NB4 (cell line): ENCODE results near the gene BCL11A.

ENCODE experiments used
- MYC ChIP-seq: IDR thresholded peaks from 2 replicates; pipeline ENCODE4 v1.6.1; 2011; ENCODE audit warnings: low read depth, low read length
- POLR2A ChIP-seq: IDR thresholded peaks from 2 replicates; pipeline ENCODE4 v1.6.1; 2011; ENCODE audit warnings: mild to moderate bottlenecking; ENCODE audit not compliant: insufficient read length; ENCODE audit errors: extremely low read depth
- TF ChIP-seq, protein P1 (sequence below): IDR thresholded peaks from one replicate; pipeline ENCODE4 v1.5.1; 2012; ENCODE audit warnings: low read depth, low read length

GRCh38 chr2:60567096-60567495, 13.6 kb upstream of the BCL11A start:
- TF ChIP-seq MYC = no peak
- TF ChIP-seq, protein P1, sequence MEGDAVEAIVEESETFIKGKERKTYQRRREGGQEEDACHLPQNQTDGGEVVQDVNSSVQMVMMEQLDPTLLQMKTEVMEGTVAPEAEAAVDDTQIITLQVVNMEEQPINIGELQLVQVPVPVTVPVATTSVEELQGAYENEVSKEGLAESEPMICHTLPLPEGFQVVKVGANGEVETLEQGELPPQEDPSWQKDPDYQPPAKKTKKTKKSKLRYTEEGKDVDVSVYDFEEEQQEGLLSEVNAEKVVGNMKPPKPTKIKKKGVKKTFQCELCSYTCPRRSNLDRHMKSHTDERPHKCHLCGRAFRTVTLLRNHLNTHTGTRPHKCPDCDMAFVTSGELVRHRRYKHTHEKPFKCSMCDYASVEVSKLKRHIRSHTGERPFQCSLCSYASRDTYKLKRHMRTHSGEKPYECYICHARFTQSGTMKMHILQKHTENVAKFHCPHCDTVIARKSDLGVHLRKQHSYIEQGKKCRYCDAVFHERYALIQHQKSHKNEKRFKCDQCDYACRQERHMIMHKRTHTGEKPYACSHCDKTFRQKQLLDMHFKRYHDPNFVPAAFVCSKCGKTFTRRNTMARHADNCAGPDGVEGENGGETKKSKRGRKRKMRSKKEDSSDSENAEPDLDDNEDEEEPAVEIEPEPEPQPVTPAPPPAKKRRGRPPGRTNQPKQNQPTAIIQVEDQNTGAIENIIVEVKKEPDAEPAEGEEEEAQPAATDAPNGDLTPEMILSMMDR = no peak
- no peak for TF ChIP-seq POLR2A
